Lower lobe of right lung (tissue), 2 donors: ENCODE results near the gene DCP2. TPM values are rescaled to one million over a fixed set of nuclear protein-coding genes. Genes with fewer than 3 reads are reported as not detected.

Source experiments
- ATAC-seq, 2 donors: fragments of 200-7000 bp; cut with Tn5 transposase; one replicate each; pipeline ENCODE4 v1.9.1; 2020 to 2022; ENCODE audit warnings: mild to moderate bottlenecking in 2 of 2, moderate library complexity in 2 of 2
- DNase-seq: peaks from one replicate; pipeline ENCODE4 v3.0.0-alpha.2; 2020
- H3K27ac ChIP-seq: fragments of 200-600 bp; one replicate; pipeline ENCODE4 v1.8.0; 2022
- H3K27me3 ChIP-seq: fragments of 200-600 bp; one replicate; pipeline ENCODE4 v1.8.0; 2022; ENCODE audit warnings: low read depth
- H3K36me3 ChIP-seq: fragments of 200-600 bp; one replicate; pipeline ENCODE4 v1.8.0; 2022; ENCODE audit warnings: mild to moderate bottlenecking
- H3K4me1 ChIP-seq: fragments of 200-600 bp; one replicate; pipeline ENCODE4 v1.8.0; 2022
- H3K4me3 ChIP-seq: fragments of 200-600 bp; one replicate; pipeline ENCODE4 v1.8.0; 2022; ENCODE audit warnings: mild to moderate bottlenecking
- H3K9me3 ChIP-seq: fragments of 200-600 bp; one replicate; pipeline ENCODE4 v1.8.0; 2022
- intact Hi-C: fragments of 100-400 bp; cut with DNase I; formaldehyde crosslinking; loops from one replicate; pipeline ENCODE4 v1.11.0; 2022
- long read RNA-seq: library from polyadenylated mRNA; unstranded; transcript quantifications from one replicate; pipeline ENCODE4 v2.0.0, GENCODE V29; 2021
- total RNA-seq: library from RNA; stranded (reverse); fragmentation: NEBNext Ultra II Directional; extraction: Animal tissue kit (Norgen Biotek cat#: 25700); gene quantifications from one replicate; pipeline ENCODE4 v1.2.1, GENCODE V29; 2021
- TF ChIP-seq, protein P1 (sequence below): fragments of 200-600 bp; IDR thresholded peaks from one replicate; pipeline ENCODE4 v1.8.0; 2022; ENCODE audit warnings: antibody characterized with exemption, mild to moderate bottlenecking
- donor health status: DM: no; HTN: yes; CAD: no; lungs with severe emphysema.

The DCP2 gene
- 77.8 TPM for total RNA-seq
- long read RNA-seq, full-length matches to known transcripts, result 8 of 23 reads
- long read RNA-seq, partial matches to known transcripts, result 6 of 23 reads
- long read RNA-seq, other reads (novel, unspliced or antisense), result 9 of 23 reads

DNA sequence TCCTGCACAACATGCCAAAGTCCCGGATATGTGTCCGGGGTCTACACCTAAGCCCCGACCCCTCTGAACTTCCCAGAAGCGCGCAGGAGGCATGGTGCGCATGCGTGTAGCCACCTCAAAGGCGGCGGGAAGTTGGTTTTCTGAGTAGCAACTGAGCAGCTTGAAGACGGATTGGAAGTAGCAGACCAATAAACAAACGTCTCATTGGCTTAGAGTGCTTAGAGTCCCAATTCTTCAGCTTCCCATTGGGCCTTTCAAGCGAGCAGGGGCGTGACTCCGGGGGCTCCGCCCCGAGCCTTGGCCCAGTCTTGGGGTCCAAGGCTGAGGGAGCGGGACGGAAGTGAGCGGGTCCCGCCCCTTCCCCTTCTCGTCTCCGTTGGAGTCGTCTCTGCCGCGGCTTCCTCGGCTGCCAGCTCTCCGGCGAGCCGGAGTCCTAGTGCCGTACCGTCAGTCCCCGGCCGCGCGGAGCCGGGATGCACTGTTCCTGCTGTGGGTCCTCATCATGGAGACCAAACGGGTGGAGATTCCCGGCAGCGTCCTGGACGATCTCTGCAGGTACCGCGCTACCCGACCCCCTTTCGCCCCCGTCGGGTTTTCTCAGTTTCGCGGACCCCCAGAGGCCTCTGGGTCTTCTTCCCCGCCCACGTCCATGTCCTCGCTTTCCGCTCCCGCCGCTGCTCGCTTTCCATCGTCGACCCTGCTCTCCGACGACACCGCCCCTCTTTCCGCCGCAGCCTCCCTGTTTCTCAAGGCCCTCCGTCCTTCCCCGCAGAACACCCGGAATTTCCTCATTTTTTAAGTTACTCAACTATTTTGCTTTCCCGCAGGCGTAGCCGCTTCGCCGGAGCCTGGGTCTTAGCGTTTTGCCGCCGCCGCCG lies at the start of gene DCP2:
TSS of gene DCP2 (plus strand) at position 367 of the 878 bp plus-strand sequence. CDS start at position 503, 136 bp downstream.
- Histone ChIP-seq H3K27me3 (no peaks in the 10 kb centered on the region), H3K27ac (peak within 1 kb of the TSS; percentile 90), H3K9me3 (no peaks in the 10 kb centered on the region), H3K4me3 (peak within 1 kb of the TSS; percentile 88), H3K4me1 (peaks cover 34% of the 10 kb centered on the region), H3K36me3 (no peaks in the 10 kb centered on the region)
- ATAC-seq (peak; percentile 99), DNase-seq (peak; percentile 96)
- TF ChIP-seq, protein P1, sequence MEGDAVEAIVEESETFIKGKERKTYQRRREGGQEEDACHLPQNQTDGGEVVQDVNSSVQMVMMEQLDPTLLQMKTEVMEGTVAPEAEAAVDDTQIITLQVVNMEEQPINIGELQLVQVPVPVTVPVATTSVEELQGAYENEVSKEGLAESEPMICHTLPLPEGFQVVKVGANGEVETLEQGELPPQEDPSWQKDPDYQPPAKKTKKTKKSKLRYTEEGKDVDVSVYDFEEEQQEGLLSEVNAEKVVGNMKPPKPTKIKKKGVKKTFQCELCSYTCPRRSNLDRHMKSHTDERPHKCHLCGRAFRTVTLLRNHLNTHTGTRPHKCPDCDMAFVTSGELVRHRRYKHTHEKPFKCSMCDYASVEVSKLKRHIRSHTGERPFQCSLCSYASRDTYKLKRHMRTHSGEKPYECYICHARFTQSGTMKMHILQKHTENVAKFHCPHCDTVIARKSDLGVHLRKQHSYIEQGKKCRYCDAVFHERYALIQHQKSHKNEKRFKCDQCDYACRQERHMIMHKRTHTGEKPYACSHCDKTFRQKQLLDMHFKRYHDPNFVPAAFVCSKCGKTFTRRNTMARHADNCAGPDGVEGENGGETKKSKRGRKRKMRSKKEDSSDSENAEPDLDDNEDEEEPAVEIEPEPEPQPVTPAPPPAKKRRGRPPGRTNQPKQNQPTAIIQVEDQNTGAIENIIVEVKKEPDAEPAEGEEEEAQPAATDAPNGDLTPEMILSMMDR, result no peak
- intact Hi-C loops, result no loop called here

DNA sequence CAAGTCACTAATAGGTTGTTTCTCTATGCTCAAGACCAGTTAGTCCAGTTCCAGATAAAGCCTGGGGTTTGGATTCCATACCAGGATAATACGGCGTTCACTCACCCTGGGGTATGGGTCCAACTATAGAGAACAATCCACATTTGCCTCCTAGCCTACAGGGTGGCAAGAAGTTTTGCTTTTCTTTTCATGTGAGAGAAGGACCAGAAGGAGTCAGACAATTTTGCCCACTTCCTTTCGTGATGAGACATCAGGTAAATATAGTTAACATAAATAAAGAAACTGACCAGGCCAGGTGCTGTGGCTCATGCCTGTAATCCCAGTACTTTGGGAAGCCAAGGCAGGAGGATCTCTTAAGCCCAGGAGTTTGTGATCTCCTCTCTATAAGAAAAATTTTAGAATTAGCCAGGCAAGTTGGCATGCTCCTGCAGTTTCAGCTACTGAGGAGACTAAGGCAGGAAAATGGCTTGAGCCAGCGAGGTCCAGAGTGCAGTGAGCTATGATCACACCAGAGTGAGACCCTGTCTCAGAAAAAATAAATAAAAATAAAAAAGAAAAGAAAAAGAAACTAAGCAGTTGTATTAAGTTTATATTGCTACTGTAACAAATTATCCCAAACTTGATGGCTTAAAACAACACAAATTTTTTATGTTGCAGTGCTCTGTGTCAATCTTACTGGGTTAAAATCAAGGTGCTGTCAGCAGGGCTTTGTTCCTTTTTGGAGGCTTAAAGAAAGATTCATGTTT lies 47.1 kb upstream of the DCP2 start:
- Histone ChIP-seq H3K4me1 (no peaks in the 10 kb centered on the region), H3K9me3 (no peaks in the 10 kb centered on the region), H3K27ac (peak overlapping the region; percentile 37), H3K36me3 (no peaks in the 10 kb centered on the region), H3K4me3 (no peak overlapping the region), H3K27me3 (no peaks in the 10 kb centered on the region)
- intact Hi-C loops, result no loop called here
- TF ChIP-seq, protein P1, result no peak
- DNase-seq, result no peak
- no peak for ATAC-seq

DNA sequence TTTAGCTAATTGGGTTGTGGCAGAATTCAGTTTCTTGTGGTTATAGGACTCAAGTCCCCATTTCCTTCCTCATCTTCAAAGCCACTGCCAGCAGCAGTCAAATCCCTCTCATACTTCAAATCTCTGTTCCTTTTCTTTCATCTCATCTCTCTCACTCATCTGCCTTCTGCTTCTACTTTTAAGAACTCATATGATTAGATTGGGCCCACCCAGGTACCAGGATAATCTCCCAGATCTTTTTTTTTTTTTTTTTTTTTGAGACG lies 46.6 kb upstream of the DCP2 start:
- no peaks in the 10 kb centered on the region for H3K4me1 ChIP-seq
- intact Hi-C loops, result no loop called here
- ATAC-seq (peak in 1 of 2 donors; percentile 28), DNase-seq (no peak)
- H3K9me3 ChIP-seq, result no peaks in the 10 kb centered on the region
- no peak overlapping the region for H3K4me3 ChIP-seq
- no peaks in the 10 kb centered on the region for H3K27me3 ChIP-seq
- TF ChIP-seq, protein P1, result no peak
- no peak overlapping the region for H3K27ac ChIP-seq
- no peaks in the 10 kb centered on the region for H3K36me3 ChIP-seq

DNA sequence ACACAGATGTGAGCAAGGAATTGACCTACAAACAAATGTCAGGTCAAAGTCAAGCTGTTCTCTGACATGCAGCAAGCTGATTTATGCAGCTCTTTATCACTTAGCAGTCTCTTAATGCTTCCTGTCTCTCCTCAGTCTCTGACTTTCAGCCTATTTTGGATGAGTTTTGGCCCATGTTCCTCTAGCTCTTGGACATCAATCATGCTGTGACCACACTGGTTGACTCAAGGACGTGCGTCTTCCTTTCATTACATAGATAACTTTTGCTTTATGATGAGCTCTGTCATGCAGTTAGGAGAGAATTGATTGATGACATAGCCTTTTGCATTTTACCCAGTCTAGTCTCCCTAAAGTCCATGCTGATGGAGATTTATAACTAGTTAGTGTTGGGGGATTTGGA lies 45.1 kb upstream of the DCP2 start:
- H3K4me3 ChIP-seq, result no peak overlapping the region
- no peaks in the 10 kb centered on the region for H3K9me3 ChIP-seq

DNA sequence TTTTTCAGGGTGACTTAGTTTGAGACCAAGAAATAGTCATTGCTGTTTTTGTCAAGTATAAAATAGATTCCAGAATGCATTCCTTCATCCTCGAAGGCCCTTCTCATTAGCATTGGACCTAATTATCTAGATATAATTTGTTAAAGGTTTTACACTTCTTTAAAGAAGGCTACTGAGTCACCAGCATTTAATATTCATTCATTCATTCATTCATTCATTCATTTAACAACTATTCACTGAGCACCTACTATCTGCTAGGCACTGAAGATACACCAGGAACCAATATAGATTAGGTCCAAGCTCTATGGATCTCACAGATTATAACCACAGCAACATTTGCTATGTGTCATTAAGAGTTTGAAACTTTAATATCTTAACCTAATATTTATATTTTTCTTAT lies 43.5 kb upstream of the DCP2 start:
- Histone ChIP-seq H3K4me1 (no peaks in the 10 kb centered on the region), H3K36me3 (no peaks in the 10 kb centered on the region), H3K4me3 (no peak overlapping the region), H3K9me3 (no peaks in the 10 kb centered on the region), H3K27me3 (no peaks in the 10 kb centered on the region), H3K27ac (no peak overlapping the region)
- intact Hi-C loops, result no loop called here
- DNase-seq, result no peak
- ATAC-seq, result no peak
- TF ChIP-seq, protein P1, result no peak

More for the DNA sequence above, 45.1 kb upstream of the DCP2 start:
- no peaks in the 10 kb centered on the region for H3K36me3 ChIP-seq
- DNase-seq (no peak), ATAC-seq (no peak)
- no peaks in the 10 kb centered on the region for H3K4me1 ChIP-seq
- no peaks in the 10 kb centered on the region for H3K27me3 ChIP-seq
- intact Hi-C loops, result no loop called here
- no peak overlapping the region for H3K27ac ChIP-seq
- TF ChIP-seq, protein P1, result no peak
